NOMO-1 (cell line): ENCODE data around the gene NKAIN2.

Experiments
- DNase-seq, 2 experiments: peaks; one replicate each; lab custom pipeline; 2025; ENCODE audit not compliant: unreplicated experiment in 2 of 2; lab: John Stamatoyannopoulos, UW

The NKAIN2 gene

DNA sequence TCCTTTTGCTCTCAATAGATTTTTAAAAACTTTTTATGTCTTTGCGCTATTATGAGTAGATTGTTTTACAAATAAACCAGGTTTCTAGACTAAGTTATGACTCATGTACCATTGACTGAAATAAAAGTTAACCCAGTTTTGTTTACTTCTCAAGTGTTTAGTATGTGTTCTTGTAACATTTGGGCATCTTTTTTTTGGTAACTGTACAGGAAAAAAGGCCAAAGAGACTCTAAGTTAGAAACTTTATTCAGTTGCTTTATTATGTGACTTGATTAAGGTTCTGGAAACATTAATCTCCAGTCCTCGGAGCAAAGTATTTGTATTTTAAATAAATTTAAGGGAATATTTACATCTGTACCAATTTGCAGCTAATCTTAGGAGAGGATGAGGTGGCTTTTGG, 2.9 kb downstream of the NKAIN2 start:
- DNase-seq: no peak

DNA sequence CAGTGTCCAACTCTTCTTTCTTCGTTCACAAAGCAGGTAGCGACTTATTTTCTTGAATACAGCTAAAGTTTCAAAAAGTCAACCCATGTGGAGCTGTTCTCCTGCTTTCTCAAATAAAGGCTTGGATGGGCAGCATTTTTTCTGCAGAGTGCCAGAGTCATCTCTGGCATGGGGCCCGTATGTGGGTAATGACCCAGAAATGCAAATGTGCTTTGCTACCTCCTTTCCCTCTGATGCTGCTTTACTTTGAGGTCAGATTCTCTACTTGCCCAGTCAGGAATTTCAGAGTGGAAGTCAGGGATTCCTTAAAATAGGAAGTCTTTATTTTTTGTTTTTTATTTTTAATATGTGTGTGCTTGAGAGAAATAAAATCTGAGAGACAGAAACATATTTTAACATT, 4.9 kb downstream of the NKAIN2 start:
- peak in 1 of 2 experiments; percentile 56 for DNase-seq

DNA sequence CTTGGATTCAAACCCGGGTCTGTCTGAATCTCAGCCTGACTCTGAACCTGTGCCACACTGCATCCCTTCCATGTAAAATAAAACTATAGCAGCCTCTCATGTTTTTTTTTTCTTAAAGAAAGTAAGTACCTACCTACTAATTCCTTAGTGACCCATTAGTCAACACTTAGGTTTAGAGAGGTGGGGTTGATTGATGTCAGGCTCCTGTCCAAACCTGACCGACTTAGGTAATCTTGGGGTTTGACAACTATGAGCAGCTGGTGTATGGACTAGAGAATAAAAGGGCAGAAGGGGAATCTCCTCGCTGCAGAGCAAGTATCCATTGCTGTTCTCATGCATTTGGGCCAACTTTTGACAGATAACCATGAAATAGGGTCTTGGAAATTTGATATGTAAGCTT, 6.5 kb downstream of the NKAIN2 start:
- no peak for DNase-seq

DNA sequence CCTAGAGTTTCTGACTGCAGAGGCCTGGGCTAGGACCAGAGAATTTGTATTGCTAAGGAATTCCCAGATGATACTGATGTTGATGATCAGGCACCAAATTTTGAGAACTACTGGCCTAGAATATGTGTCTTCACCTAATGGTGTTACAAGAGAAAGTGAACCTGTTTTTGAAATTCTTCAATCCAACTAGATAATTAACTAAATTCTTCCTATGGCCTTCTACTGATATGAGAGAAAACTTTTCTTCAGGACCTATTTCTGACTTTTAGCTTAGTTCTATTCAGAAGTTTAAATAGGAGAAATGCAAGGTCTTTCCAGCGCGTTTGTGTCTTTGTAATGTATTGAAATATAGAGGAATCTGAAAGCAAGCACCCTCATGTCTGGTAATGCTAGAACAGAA, 7.3 kb downstream of the NKAIN2 start:
- DNase-seq: no peak

DNA sequence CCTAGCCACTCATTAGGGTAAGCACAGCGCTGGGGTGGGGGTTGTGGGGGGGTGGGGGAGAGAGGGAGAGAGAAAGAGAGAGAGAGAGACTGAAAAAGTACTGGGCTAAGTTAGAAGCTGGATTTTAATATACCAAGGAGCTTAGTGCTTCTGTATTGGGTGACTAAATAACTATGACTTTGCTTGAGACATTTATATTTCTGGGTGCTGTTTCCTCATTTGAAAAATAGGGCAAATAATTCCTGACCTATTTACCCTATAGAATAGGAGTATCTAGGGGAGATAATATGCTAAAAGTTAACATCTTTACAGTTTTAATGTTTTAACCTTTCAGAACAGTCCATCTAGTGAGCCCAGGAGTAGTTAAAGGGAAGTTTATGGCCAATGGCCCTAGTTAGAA, 7.7 kb downstream of the NKAIN2 start:
- DNase-seq: no peak

DNA sequence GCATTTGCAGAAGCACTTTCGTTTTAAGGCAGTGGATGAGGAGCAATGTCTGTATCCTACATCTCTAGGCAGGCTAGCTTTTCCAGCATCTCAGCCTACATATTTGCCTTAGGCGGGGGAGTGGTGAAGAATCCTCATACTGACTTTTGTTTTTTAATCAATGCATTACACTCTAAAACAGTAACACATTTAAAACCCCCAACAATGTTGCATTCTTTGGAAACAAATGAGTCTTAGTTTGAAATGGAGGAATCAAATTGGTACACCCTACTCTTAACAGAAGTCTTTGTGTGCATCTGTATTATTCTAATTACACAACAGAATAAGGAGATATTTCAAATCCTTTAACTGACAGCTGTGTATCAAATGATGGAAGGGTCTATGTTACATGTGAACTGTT, 9.0 kb downstream of the NKAIN2 start:
- DNase-seq: no peak

DNA sequence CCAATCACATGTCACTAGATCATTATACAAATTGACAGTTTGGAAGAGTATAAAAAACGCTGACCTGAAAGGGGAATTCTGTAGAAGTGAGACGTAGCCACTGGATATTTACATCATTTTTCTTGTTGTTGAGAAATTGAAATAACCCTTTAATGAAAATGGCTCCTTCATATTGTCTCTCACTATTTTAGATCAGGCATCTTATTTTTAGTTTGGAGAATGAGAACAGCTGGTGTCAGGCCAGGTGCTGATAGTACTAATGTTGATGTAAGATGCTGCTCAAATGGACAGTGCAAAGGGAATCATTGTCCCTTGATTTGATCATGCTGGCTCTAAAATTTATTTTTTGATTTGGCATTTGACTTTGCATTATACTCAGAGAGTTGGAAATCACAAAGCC, 17.4 kb downstream of the NKAIN2 start:
- DNase-seq: no peak

DNA sequence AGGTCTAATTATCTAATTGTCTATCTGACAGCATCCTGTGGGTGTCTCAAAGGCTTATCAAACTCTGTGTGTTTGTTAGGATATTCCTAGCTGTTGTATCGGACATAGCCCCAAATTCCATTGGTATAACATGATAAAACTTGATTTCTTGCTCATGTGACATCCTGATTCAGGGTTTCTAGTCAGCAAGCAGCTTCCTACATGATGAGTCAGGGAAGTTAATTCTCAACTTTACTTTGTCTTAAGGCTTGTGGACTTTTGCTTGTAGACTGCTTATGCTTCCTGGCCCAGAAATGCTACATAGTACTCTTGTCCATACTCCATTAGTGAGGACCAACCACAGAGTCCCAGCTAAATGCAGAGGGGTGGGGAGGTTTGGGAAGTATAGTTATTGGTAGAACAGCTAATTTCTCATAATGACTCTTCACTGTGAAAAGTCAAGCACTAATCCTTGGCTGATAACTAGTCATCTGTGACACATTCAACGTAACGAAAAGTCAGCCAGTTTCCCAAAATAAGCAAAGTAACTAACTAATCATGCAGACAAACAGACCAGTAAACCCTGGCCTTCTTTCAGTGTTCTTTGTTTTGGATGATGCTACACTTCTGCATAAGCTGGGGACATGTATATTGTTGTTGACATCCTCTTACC, 25.8 kb downstream of the NKAIN2 start:
- no peak for DNase-seq

DNA sequence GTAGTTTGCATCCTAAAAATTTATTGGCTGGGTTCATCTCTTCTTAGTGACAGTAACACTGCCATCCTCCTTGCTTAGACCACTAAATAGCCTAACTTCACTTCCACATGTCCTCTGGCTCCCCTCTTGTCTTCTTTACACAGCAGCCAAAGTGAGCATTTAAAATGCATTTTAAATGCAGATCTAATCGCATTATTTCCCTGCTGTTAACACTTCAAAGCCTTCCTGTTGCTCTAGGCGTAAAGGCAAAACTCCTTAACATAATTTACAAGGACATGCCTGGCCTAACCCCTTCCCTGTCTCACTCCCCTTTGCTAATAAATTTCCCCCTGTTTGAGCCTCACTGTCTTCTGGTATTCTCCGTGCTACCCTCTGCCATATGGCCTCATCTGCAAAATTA, 26.5 kb downstream of the NKAIN2 start:
- DNase-seq: no peak

DNA sequence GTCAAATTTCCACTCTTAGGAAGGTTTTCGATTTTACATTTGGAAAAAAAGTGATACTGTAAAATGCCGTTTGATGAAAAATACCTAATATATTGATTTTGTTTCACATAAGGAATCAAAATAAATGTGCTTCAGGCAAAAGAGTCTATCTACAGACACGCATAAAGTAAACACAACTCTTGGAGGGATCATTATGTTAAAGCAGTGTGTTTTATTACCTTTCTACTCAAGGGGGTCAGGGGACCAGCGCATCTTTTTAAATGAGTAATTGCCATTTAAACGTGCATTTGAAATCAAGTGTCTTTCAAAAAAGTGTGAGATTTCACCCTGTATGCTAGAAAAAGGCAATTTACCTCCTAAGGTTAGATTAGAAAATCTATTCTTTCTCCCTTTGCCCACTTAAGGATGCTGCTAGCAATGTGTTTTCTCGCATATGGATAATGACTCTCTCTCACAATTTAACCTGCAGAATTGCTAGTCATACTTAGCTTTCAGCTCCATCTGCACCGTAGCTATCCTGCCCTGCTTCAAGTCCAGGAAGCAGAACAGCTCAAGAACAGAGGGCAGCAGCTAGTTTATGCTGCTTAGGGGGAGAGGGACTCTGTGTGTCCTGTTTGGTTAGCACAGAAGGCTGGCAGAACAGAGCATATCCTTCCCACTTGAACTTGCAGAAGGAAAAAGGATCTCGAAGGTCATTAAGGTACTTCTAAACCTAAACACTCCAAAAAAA, 35.0 kb downstream of the NKAIN2 start:
- DNase-seq: peak; percentile 58 to 78

DNA sequence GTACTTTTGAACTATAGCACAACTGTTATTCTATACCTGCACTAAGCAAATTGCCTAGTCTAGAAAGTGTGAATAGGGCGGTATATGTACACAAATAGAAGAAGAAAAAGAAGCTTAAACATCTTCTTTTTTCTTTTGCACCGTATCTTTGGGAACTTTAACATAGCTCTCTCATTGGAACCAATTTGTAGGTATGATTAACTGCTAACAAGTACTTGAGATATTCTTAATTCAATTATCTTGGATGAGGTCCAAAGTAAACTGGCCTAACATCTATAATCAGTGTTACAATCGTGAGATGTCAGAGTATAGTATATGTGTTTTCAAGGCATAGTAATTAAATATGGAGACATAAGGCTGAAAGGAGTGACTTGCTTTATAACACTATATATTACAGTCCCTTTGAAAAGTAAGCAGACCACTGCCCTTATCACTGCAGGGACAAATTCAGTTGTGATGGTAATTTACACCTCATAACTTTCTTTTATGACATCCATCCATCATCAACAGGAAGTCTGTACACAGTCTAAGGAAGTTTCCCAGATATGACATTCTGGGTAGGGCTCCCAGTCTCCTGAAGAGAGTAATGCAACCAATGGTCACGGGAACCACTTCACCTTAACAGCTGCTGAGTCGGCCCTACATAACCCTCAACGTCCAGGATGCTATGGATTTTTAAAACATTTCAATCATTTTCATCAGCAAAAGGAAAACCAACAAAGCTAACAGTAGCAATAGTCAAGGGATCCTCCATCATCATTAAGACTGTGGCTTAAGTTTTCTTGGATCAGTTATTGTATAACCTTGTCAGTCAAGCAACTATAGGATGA, 37.6 kb downstream of the NKAIN2 start:
- no peak for DNase-seq

DNA sequence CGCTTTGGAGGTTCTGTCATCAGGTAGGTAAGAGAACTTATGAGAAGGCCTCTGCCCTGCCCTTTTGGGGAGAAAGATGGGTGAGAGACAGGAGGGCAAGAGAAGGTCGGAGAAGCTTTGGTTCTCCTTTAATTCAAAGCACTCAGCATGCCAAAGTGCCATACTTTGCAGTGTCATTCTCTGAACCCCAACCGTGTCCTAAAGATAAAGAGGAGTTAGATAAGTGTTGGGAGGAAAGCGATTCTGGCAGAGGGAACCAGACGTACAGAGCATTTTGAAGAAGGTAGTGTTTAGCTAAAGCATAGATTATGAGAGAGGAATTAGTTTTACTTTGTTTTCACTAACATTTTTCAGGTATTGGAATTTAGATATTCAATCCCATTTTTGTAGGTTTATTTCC, 40.3 kb downstream of the NKAIN2 start:
- no peak for DNase-seq

DNA sequence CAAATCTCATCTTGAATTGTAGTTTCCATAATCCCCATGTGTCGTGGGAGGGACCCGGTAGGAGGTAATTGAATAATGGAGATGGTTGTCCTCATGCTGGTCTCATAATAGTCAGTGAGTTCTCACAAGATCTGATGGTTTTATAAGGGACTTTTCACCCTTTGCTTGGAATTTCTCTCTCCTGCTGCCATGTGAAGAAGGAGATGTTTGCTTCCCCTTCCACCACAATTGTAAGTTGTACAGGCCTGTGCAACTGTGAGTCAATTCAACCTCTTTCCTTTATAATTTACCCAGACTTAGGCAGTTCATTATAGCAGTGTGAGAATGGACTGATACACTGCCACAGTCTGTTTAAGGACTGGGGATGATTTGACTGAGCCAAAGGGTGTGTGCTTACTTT, 44.7 kb downstream of the NKAIN2 start:
- no peak for DNase-seq

DNA sequence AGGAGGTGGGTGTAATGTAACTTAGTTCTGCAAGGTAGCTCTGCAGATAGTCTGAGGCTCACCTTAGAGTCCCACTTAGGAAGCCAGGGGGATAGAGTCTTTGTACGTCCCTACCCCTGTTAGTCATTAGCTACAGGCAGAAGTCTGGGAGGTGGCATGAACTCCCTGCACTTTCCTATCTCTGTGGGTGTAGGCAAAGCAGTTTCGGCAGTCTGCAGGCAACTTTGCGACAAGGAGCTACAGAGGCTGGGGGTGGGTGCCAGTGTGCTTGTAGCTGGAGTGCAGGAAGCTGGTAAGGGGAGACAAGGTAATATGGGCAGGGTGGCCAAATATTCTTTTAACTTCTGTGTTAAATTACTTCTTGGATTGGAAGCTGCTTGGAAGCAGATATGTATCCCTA, 45.7 kb downstream of the NKAIN2 start:
- no peak for DNase-seq

DNA sequence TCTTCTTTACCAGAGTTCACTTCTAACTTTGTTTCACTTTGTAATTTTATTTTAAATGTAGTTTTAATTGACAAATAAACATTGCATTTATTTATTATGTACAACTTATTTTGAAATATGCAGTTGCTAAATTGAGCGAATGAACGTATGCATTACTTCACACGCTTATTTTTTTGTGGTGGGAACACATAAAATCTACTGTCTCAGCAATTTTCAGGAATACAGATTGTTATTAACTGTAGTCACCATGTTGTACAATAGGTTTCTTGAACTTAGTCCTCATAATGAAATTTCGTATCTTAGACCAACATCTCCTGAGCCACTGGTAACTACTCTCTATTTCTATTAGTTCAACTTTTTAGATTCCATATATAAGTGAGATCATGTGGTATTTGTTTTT, 46.9 kb downstream of the NKAIN2 start:
- no peak for DNase-seq

DNA sequence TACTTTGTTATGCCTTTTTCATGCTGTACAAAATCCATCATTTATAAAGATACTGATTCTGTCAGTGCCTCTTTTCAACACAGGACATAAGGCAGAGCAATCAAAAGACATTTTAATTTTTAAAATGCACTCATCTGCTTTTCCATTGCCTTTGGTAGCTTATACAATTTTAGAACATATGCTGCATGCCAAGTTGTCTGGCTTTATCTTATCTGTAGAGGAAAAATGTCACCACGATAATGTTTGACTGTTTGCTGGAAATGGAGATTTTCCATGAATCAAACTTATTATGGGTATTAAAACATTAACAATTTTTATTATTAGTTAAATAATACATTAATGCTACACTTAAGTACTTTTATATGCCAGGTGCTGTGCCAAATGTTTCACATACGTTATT, 50.5 kb downstream of the NKAIN2 start:
- no peak for DNase-seq

DNA sequence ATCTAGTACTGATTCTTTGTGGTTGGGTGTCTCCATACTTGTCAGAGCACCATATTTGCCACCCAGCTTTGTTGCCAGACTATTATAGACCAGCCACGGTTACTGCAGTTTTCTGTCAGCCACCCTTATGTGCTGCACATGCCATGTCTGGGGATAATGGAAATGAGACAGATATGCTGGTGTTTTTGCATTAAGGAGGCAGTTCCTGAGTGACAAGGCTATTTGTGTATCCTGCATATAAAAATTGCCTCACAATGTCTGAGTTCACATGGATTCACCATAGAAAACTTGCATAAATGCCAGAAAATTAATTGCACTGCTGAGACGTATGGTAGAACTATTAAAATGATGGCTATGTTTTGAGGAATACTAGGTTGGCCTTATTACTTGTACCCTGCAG, 51.8 kb downstream of the NKAIN2 start:
- DNase-seq: no peak

DNA sequence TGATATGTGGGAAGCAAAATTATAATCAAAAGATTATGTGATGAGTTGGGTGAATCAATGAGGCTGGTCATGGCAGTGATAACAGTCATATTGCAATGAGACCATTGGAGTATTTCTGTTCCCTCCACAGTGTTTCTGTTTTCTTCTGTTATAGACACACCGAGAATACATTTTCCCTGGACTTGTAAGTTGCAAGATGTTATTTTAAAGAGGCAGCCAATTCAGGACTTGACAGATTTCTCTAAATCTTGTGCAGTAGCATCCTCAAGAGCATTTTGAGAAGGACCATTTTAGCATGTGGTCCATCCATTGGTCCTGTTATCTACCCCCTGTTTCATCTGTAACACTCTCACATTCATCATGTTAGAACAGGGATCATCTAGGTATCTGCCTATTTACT, 55.6 kb downstream of the NKAIN2 start:
- no peak for DNase-seq

DNA sequence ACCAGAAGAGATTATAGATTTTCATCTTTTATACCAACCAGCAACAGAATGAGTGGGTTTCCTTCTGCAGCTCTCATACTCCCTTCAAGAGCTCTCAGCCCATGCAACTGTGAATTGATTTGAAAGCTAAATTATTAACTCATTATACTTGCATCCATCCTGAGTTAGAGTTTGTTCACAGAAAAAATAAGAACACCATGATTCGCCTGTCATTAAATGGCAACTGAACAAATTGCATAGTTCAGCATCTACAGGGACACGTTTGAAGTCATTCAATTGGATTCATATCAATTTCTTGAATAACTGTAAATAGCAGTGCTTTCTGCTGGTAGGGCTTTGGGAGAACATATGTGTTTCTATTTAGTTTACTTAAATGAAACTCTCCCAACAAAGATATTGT, 65.7 kb downstream of the NKAIN2 start:
- DNase-seq: no peak

DNA sequence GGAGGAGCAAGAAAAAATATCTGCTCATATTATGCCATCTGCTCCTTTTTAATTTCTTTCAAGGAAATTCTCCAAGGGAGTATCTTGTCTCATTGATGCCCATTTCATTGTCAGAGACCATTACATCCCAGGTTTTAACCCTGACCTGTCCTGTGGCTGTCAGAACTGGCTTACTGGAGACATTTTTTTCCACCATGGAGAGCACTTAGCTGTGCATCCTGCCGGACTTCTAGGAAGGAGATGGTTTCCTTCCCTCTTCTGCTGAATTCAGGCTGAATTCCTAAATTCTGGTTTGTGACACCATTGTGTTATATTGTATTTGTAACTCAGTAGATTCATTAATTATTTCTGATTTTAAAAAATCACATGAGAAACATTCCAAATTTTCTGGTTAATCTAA, 70.3 kb downstream of the NKAIN2 start:
- no peak for DNase-seq

DNA sequence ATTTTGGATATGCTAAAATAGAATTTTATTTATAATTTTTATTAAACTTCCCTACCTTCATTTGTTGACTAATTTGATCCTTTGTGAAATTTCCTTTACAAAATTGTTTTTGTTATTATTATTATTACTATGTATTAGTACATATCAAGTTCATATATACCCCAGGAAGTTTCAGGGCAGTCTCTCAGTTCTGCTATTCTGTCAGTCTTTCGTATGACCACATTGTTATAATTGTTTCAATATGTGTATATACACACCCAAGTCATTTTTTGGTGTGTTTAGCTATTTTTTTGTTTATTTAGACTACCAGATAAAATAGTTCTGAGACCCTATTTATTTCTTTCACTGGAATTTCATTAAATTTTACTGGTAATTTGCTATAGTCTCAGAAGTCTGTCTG, 72.1 kb downstream of the NKAIN2 start:
- no peak for DNase-seq

DNA sequence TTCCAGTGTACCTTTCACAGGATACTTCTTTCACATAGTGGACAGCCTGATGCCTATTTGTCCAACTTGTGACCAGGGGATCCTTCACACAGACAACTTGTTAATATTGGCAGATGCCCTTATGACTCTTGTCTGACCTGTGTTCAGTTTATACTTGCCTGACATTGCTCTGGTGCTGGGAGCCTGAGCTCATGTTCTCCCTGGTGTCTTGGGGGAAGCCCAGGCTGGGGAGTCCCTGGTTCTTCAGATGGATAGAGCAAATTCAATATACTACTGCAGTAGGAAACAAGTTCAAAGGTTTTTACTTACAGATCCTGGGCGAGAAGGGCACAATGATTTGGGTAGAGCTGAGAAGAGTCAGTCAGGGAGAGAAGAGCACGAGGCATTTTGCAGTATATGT, 76.1 kb downstream of the NKAIN2 start:
- DNase-seq: no peak
